Vagina (tissue), 2 donors: Measurements from ENCODE around the gene FUT8. TPM values are rescaled to one million over a fixed set of nuclear protein-coding genes. Genes with fewer than 3 reads are reported as not detected.
A peak's percentile ranks its signal among the peaks of the same experiment; 100 is the strongest.

Experiments
- DNase-seq, 2 donors: peaks; one replicate each; pipeline ENCODE4 v3.0.0-alpha.2; 2017; ENCODE audit errors: extremely low spot score in 2 of 2
- H3K27ac ChIP-seq: fragments of 200-600 bp; sonication (generic); one replicate; pipeline ENCODE4 v1.5.1; 2019
- H3K27me3 ChIP-seq: fragments of 200-600 bp; sonication (generic); one replicate; pipeline ENCODE4 v1.5.1; 2019
- H3K36me3 ChIP-seq, 2 donors: fragments of 200-600 bp; sonication (generic); one replicate each; pipeline ENCODE4 v1.5.1; 2017 to 2019
- H3K4me1 ChIP-seq: fragments of 200-600 bp; sonication (generic); one replicate; pipeline ENCODE4 v1.5.1; 2019
- H3K4me3 ChIP-seq, 2 donors: fragments of 200-600 bp; sonication (generic); 1 replicate in 1 of 2; 2 replicates in 1 of 2; pipeline ENCODE4 v1.5.1; 2016 to 2019
- H3K9me3 ChIP-seq: fragments of 200-600 bp; sonication (generic); one replicate; pipeline ENCODE4 v1.5.1; 2019
- POLR2A ChIP-seq, 2 donors: fragments of 450-650 bp; IDR thresholded peaks; one replicate each; pipeline ENCODE4 v1.6.1; 2017; ENCODE audit warnings: antibody characterized with exemption in 2 of 2, mild to moderate bottlenecking in 2 of 2, moderate library complexity in 2 of 2
- POLR2AphosphoS5 ChIP-seq, 2 donors: sonication (generic); formaldehyde crosslinking; IDR thresholded peaks; one replicate each; pipeline ENCODE4 v1.9.0; 2017; ENCODE audit warnings: antibody characterized with exemption in 2 of 2, mild to moderate bottlenecking in 2 of 2, low read depth in 1 of 2; ENCODE audit not compliant: insufficient read depth in 1 of 2
- intact Hi-C: fragments of 100-400 bp; cut with DNase I; formaldehyde crosslinking; loops from one replicate; pipeline ENCODE4 v1.15.1; 2023
- total RNA-seq: library from RNA; depleted of rRNA; stranded (reverse); fragments of >200 nt; gene quantifications from one replicate; pipeline ENCODE4 v1.2.3, GENCODE V29; 2016
- TF ChIP-seq, protein P1 (sequence below), 3 experiments: fragments of 450-650 bp in 2 of 3; fragments of 200-600 bp in 1 of 3; sonication (generic) in 1 of 3; IDR thresholded peaks; one replicate each; pipeline ENCODE4 v1.5.1; 2017 to 2019; ENCODE audit warnings: antibody characterized with exemption in 3 of 3, mild to moderate bottlenecking in 2 of 3, moderate library complexity in 2 of 3

Gene FUT8
- total RNA-seq, 1 donor from 2014 or later, result 35.1 TPM

DNA sequence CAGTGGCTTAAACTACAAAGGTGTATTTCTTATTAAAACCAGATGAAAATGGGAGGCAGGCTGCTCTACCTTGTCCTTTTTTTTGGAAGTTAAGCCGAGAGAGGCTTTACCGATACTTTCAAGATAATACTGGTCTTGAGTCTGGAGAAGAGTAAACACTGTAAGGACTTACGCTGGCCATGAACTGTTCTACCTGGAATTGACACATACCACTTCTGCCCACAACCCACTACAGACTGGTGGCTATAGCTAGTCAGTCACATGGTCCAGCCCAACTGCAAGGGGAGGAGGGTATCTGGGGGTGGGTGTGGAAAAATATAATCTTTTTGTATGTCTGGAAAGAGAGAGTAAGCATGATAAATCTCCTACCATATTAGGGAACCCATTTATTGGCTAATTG is 4.4 kb upstream of the FUT8 start:
- intact Hi-C loops, result no loop called here
- no peaks in the 10 kb centered on the region for H3K36me3 ChIP-seq
- no peak overlapping the region for H3K27ac ChIP-seq
- TF ChIP-seq POLR2AphosphoS5 (IDR thresholded peaks at IDR 0.05; ENCODE audit: insufficient read depth in 1 of 2, low read depth in 1 of 2) (no peak), POLR2A (IDR thresholded peaks at IDR 0.05) (no peak)
- TF ChIP-seq, protein P1, sequence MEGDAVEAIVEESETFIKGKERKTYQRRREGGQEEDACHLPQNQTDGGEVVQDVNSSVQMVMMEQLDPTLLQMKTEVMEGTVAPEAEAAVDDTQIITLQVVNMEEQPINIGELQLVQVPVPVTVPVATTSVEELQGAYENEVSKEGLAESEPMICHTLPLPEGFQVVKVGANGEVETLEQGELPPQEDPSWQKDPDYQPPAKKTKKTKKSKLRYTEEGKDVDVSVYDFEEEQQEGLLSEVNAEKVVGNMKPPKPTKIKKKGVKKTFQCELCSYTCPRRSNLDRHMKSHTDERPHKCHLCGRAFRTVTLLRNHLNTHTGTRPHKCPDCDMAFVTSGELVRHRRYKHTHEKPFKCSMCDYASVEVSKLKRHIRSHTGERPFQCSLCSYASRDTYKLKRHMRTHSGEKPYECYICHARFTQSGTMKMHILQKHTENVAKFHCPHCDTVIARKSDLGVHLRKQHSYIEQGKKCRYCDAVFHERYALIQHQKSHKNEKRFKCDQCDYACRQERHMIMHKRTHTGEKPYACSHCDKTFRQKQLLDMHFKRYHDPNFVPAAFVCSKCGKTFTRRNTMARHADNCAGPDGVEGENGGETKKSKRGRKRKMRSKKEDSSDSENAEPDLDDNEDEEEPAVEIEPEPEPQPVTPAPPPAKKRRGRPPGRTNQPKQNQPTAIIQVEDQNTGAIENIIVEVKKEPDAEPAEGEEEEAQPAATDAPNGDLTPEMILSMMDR (IDR thresholded peaks at IDR 0.05), result no peak
- H3K9me3 ChIP-seq, result no peaks in the 10 kb centered on the region
- no peaks in the 10 kb centered on the region for H3K27me3 ChIP-seq
- H3K4me1 ChIP-seq, result peaks cover 4% of the 10 kb centered on the region
- H3K4me3 ChIP-seq, result no peak overlapping the region
- DNase-seq, result no peak

DNA sequence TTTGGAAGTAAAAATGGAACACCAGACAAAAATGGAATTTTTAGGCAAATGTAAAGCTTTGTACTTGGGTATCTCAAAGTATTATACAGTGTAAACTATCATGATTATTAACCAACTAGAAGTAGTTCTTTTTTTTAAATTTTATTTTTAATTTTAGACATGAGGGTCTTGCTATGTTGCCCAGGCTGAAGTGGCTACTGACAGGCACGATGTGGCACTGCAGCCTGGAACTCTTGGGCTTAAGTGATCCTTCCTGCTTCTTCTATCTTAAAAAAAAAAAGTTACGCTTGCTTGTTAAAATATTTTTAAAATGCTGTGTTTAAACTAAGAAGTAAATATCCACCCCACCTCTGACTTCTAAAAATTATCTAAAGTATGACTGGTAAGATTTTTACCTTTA is 1.9 kb upstream of the FUT8 start:
- no peak for DNase-seq
- Histone ChIP-seq H3K9me3 (no peaks in the 10 kb centered on the region), H3K27me3 (no peaks in the 10 kb centered on the region), H3K27ac (no peak overlapping the region), H3K4me3 (no peak overlapping the region), H3K4me1 (peaks cover 20% of the 10 kb centered on the region), H3K36me3 (no peaks in the 10 kb centered on the region)
- TF ChIP-seq POLR2AphosphoS5 (IDR thresholded peaks at IDR 0.05; ENCODE audit: insufficient read depth in 1 of 2, low read depth in 1 of 2) (no peak), POLR2A (IDR thresholded peaks at IDR 0.05) (no peak)
- TF ChIP-seq, protein P1 (IDR thresholded peaks at IDR 0.05), result no peak
- intact Hi-C loops, result loop anchor here (5.0 to 10.0 kb wide), 2 partner anchors 423 to 424 kb away; partner anchors contain the start of gene FNTB

GRCh38 chr14:65411656-65412031 is 886 bp upstream of the FUT8 start:
- Histone ChIP-seq H3K9me3 (no peaks in the 10 kb centered on the region), H3K27me3 (no peaks in the 10 kb centered on the region), H3K27ac (peak overlapping the region; percentile 93), H3K4me1 (peaks cover 20% of the 10 kb centered on the region), H3K36me3 (no peaks in the 10 kb centered on the region), H3K4me3 (peak overlapping the region; percentile 69 to 94)
- peak in 1 of 2 donors; percentile 97 for DNase-seq
- TF ChIP-seq, protein P1 (IDR thresholded peaks at IDR 0.05), result no peak
- TF ChIP-seq POLR2AphosphoS5 (IDR thresholded peaks at IDR 0.05; ENCODE audit: insufficient read depth in 1 of 2, low read depth in 1 of 2) (peak; percentile 80 to 87), POLR2A (IDR thresholded peaks at IDR 0.05) (peak in 1 of 2 donors; percentile 68)
- intact Hi-C loops, result loop anchor here (5.0 to 10.0 kb wide), 2 partner anchors 423 to 424 kb away; partner anchors contain the start of gene FNTB

DNA sequence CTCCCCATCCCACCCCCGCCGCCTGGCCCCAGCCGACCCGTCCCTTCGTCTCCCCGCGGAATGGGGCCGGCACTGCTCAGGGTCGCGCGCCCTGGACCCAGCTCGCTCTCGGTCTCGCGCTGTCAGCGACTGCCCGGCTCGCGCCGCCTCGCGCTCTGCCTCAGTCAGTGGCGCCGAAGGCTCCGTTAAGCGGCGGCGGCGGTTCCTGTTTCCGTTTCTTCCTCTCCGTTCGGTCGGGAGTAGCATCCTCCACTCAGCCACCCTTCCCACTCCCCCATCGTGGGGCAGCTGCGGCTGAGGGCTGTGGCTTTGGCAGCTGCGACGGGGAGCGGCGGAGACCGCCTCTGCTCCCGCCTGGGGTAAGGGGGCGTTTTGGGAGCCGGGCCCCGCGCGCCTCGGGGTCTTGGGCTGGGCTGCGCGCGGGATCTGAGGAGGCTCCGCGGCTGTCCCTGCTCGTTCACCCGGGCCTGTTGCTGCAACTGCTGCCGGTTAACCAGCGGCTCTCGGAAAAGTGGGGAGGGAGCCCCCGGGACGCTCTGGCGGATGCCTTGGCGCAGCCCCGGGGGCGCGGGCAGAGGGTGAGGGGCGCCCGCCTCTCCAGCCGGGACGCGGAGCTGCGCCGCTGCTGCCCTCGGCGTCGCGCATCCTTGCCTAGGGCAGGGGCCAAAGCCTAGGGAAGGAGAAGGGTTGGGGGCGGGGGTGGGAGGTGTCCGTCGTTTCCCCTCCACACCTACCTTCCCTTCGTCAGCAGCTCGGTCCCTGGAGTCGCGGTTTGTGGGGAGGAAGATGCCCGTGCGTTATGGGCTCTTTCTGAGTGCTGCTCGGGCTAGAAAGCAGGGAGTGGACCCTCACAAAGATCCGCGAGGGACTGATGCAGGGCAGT is 567 bp downstream of the FUT8 start:
- no peaks in the 10 kb centered on the region for H3K9me3 ChIP-seq
- no peaks in the 10 kb centered on the region for H3K27me3 ChIP-seq
- TF ChIP-seq POLR2A (IDR thresholded peaks at IDR 0.05) (no peak), POLR2AphosphoS5 (IDR thresholded peaks at IDR 0.05; ENCODE audit: insufficient read depth in 1 of 2, low read depth in 1 of 2) (no peak)
- TF ChIP-seq, protein P1 (IDR thresholded peaks at IDR 0.05), result no peak
- peak overlapping the region; percentile 93 for H3K27ac ChIP-seq
- H3K4me1 ChIP-seq, result peaks cover 20% of the 10 kb centered on the region
- peak overlapping the region; percentile 69 to 94 for H3K4me3 ChIP-seq
- intact Hi-C loops, result loop anchor here (5.0 to 10.0 kb wide), 2 partner anchors 422 to 426 kb away; partner anchors contain the start of gene FNTB
- peak in 1 of 2 donors; percentile 88 for DNase-seq
- no peaks in the 10 kb centered on the region for H3K36me3 ChIP-seq

- H3K4me3 ChIP-seq, result peak overlapping the region; percentile 69 to 94
- peaks cover 20% of the 10 kb centered on the region for H3K4me1 ChIP-seq
- no peaks in the 10 kb centered on the region for H3K9me3 ChIP-seq
- intact Hi-C loops, result loop anchor here (5.0 to 10.0 kb wide), 2 partner anchors 421 to 426 kb away; partner anchors contain the start of gene FNTB
- DNase-seq, result no peak
- H3K36me3 ChIP-seq, result no peaks in the 10 kb centered on the region
- TF ChIP-seq, protein P1 (IDR thresholded peaks at IDR 0.05), result no peak
- TF ChIP-seq POLR2A (IDR thresholded peaks at IDR 0.05) (no peak), POLR2AphosphoS5 (IDR thresholded peaks at IDR 0.05; ENCODE audit: insufficient read depth in 1 of 2, low read depth in 1 of 2) (no peak)
- H3K27ac ChIP-seq, result peak overlapping the region; percentile 93
- H3K27me3 ChIP-seq, result no peaks in the 10 kb centered on the region
Observed at GRCh38 chr14:65413739-65414045, 1.2 kb downstream of the FUT8 start.
